Mucosa of stomach (tissue), 1 donor: Measurements from ENCODE around the gene ZNF84.

ENCODE experiments used
- H3K27me3 ChIP-seq: one replicate; pipeline ENCODE4 v1.7.0; 2013; ENCODE audit warnings: mild to moderate bottlenecking, low read length; ENCODE audit not compliant: control insufficient read depth, insufficient read depth
- H3K36me3 ChIP-seq: one replicate; pipeline ENCODE4 v1.7.0; 2013; ENCODE audit warnings: low read length; ENCODE audit not compliant: control insufficient read depth, insufficient read depth
- H3K4me1 ChIP-seq: one replicate; pipeline ENCODE4 v1.7.0; 2013; ENCODE audit warnings: mild to moderate bottlenecking, low read length; ENCODE audit not compliant: control insufficient read depth, insufficient read depth
- H3K4me3 ChIP-seq: one replicate; pipeline ENCODE4 v1.7.0; 2013; ENCODE audit warnings: low read length
- H3K9ac ChIP-seq: one replicate; pipeline ENCODE4 v1.7.0; 2013; ENCODE audit warnings: mild to moderate bottlenecking, low read length, moderate library complexity
- H3K9me3 ChIP-seq: one replicate; pipeline ENCODE4 v1.7.0; 2013; ENCODE audit warnings: mild to moderate bottlenecking, low read length, moderate library complexity; ENCODE audit not compliant: control insufficient read depth
- donor health status: Pancreatic carcinoma.

ZNF84 gene

DNA sequence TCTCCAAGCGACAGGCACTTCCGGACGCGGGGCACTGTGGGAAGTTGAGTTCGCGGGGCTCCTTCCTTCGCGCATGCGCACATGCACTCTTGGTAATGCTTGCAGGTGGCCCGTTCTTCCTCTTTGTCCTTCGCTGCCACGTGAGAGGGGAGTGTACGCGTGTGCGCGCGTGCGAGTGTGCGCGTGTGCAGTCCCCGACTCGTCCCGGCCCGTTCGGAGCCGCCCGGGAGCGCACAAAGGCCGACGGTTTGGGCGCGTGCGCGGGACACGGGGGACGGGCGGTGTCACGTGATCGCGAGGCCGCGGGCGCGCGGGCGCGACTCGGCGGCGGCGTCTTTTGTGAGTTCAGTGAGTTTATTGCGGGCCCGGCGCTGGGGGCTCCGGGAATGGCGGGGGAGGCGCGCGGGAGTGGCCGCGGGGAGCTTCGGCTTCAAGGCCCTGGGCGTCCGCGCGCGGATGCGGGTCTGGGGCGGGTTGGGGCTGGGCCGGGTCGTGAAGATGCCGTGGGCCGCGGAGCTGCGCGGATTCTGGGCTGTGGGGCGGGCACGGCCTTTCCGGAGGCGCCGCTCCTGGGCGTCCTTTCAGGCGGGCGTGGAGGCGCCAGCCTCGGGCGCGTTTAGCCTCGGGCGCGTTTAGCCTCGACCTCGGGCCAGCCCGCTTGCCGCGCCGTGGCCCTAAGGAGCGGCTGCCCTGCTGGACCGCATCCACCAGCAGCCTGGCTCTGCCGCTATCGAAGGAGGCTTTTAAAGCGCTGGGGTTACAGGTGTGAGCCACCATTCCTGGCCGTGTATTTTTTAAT lies at the start of gene ZNF84:
Gene ZNF84 (plus strand): TSS at position 303 of the 799 bp plus-strand sequence. CDS start 3,959 bp downstream, outside the sequence.
- Histone ChIP-seq H3K36me3 (peaks cover 5% of the 10 kb centered on the region), H3K9me3 (peaks cover 14% of the 10 kb centered on the region), H3K9ac (peak within 1 kb of the TSS; percentile 76), H3K4me3 (peak within 1 kb of the TSS; percentile 40), H3K27me3 (no peaks in the 10 kb centered on the region), H3K4me1 (no peaks in the 10 kb centered on the region)

DNA sequence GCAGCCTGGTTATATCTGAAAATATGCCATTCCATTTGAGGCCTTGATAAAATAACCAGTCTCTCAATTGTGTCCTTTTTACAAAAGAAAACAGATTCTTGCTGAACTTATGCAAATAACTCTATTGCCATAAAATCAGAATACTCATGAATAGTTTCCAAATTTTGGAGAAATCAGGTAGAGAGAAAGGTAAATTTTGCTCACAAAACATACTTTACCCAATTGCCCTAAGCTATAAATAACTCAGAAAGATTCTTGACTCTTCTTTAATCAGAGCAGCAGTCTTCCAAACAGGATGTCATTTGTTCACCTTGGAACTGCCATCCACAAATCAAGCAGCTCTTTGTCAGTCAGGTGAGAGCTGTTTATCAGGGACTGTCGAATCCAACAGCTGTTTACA lies 38.6 kb upstream of the ZNF84 start:
- no peaks in the 10 kb centered on the region for H3K4me1 ChIP-seq
- H3K36me3 ChIP-seq = peaks cover 5% of the 10 kb centered on the region
- no peaks in the 10 kb centered on the region for H3K27me3 ChIP-seq
- H3K9me3 ChIP-seq = peaks cover 25% of the 10 kb centered on the region
- H3K9ac ChIP-seq = no peak overlapping the region
- no peak overlapping the region for H3K4me3 ChIP-seq

DNA sequence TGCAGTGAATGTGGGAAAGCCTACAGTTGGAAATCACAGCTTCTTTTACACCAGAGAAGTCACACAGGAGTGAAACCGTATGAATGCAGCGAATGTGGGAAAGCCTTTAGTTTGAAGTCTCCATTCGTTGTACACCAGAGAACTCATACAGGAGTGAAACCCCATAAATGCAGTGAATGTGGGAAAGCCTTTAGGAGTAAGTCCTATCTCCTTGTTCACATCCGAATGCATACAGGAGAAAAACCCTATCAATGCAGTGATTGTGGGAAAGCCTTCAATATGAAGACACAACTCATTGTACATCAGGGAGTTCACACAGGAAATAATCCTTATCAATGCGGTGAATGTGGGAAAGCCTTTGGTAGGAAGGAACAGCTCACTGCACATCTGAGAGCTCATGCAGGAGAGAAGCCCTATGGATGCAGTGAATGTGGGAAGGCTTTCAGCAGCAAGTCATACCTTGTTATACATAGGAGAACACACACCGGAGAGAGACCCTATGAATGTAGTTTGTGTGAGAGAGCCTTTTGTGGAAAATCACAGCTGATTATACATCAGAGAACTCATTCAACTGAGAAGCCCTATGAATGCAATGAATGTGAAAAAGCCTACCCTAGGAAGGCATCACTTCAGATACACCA lies 26.5 kb upstream of the ZNF84 start:
- peak overlapping the region; percentile 6 for H3K4me3 ChIP-seq
- H3K9ac ChIP-seq = no peak overlapping the region
- H3K4me1 ChIP-seq = no peaks in the 10 kb centered on the region
- no peaks in the 10 kb centered on the region for H3K27me3 ChIP-seq
- peaks cover 32% of the 10 kb centered on the region for H3K36me3 ChIP-seq
- peaks cover 32% of the 10 kb centered on the region for H3K9me3 ChIP-seq

DNA sequence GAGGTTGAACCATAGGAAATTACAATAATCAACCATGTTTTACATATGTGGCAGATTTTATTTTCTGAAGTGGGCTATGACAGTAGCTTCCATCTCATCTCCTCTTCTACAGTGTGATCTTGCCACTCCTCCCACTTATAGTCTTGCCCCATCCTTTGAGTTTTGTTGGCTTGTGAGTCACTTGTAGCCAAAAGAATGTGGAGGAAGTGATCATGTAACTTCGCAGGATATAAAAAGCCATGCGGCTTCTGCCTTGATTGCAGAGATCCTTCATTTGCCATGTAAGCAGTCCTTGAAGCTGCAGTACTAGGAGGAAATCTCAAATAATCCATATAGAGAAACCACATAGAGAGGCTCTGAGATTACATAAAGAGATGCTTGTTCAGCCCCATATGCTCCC lies 13.7 kb upstream of the ZNF84 start:
- no peaks in the 10 kb centered on the region for H3K27me3 ChIP-seq
- H3K36me3 ChIP-seq = no peaks in the 10 kb centered on the region
- no peaks in the 10 kb centered on the region for H3K4me1 ChIP-seq
- H3K4me3 ChIP-seq = no peak overlapping the region
- peaks cover 13% of the 10 kb centered on the region for H3K9me3 ChIP-seq
- H3K9ac ChIP-seq = no peak overlapping the region

DNA sequence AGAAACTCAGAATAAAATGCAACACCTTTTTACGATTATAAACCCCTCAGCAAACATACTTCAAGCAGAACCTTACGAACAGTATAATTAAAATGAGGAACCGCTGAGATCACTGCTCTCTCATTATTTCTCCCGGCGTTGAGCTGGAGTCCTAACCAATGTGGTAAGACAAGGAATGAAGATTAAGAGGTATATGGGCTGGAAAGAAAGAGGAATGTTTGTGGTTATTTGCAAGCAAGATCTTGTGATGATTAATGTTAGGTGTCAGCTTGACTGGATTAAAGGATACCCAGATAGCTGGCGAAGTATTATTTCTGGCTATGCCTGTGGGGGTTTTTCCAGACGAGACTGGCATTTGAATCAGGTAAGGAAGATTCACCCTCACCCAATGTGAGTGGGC lies 10.3 kb upstream of the ZNF84 start:
- H3K36me3 ChIP-seq = no peaks in the 10 kb centered on the region
- H3K9me3 ChIP-seq = peaks cover 13% of the 10 kb centered on the region
- H3K27me3 ChIP-seq = no peaks in the 10 kb centered on the region
- H3K4me1 ChIP-seq = no peaks in the 10 kb centered on the region
- H3K4me3 ChIP-seq = no peak overlapping the region
- H3K9ac ChIP-seq = no peak overlapping the region

DNA sequence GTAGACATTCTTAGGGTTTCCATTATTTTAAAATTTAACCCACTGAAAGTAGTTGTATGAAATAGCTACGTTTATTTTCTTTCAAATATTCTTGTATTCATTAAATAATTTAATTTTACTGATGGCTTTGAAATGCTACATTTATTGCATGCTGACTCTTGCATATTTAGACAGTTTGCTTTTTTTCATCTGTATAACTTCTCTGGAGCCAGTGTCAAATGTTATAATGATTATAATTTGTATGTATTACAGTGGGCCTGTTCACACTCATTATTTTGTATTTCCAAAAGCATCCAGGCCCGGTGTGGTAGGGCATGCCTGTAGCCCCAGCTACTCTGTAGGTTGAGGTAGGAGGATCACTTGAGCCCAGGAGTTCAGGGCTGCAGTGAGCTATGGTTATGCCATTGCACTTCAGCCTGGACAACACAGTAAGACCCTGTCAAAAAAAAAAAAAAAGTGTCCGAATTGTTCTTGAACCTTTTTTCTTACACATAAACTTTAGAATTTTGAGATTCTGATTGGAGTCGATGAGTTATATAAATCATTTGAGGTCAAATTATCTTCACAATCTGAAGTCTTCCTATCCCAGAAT lies 905 bp downstream of the ZNF84 start:
- Histone ChIP-seq H3K4me1 (no peaks in the 10 kb centered on the region), H3K27me3 (no peaks in the 10 kb centered on the region), H3K9ac (peak overlapping the region; percentile 76), H3K36me3 (peaks cover 5% of the 10 kb centered on the region), H3K9me3 (peaks cover 22% of the 10 kb centered on the region), H3K4me3 (peak overlapping the region; percentile 40)

DNA sequence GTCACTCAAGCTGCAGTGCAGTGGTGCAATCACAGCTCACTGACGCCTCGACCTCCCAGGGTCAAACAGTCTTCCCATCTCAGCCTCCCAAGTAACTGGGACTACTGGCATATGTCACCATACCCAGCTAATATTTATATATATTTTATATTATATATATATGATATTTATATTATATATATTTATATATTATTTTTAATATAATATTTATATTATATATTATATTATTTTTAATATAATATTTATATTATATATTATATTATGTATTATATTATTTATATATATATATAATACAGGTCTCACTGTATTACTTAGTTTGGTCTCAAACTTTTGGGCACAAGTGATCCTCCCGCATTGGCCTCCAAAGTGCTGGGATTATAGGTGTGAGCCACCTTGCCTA lies 9.4 kb downstream of the ZNF84 start:
- Histone ChIP-seq H3K27me3 (no peaks in the 10 kb centered on the region), H3K36me3 (peaks cover 24% of the 10 kb centered on the region), H3K9me3 (peaks cover 76% of the 10 kb centered on the region), H3K4me1 (no peaks in the 10 kb centered on the region), H3K9ac (no peak overlapping the region), H3K4me3 (no peak overlapping the region)

DNA sequence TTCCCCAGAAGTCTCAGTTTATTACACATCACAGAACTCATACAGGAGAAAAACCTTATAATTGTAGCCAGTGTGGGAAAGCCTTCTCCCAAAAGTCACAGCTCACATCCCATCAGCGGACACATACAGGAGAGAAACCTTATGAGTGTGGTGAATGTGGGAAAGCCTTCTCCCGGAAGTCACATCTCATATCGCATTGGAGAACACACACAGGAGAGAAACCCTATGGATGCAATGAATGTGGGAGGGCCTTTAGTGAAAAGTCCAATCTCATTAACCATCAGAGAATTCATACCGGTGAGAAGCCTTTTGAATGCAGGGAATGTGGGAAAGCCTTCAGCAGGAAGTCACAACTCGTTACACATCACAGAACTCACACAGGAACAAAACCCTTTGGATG lies 20.1 kb downstream of the ZNF84 start:
- Histone ChIP-seq H3K4me3 (peak overlapping the region; percentile 11), H3K27me3 (no peaks in the 10 kb centered on the region), H3K9ac (no peak overlapping the region), H3K36me3 (peaks cover 4% of the 10 kb centered on the region), H3K4me1 (no peaks in the 10 kb centered on the region), H3K9me3 (peaks cover 48% of the 10 kb centered on the region)

DNA sequence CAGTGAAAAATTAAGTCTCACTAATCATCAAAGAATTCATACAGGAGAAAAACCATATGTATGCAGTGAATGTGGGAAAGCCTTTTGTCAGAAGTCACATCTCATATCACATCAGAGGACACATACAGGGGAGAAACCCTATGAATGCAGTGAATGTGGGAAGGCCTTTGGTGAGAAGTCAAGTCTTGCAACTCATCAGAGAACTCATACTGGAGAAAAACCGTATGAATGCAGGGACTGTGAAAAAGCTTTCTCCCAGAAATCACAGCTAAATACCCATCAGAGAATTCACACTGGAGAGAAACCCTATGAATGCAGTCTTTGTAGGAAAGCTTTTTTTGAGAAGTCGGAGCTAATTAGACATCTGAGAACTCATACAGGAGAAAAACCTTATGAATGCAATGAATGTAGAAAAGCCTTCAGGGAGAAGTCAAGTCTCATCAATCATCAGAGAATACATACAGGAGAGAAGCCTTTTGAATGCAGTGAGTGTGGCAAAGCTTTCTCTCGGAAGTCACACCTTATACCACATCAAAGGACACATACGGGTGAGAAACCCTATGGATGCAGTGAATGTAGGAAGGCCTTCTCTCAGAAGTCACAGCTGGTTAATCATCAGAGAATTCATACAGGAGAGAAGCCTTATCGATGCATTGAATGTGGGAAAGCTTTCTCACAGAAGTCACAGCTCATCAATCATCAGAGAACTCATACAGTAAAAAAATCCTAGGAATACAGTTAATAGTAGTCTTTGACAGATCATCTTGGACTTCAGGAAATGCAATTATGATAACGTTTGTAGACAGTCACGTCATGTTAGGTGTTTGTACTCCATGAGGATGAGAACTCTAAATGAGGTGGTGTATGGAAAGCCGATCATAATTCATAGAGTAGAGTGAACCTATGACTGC lies 21.1 kb downstream of the ZNF84 start:
- peak overlapping the region; percentile 11 for H3K4me3 ChIP-seq
- H3K27me3 ChIP-seq = no peaks in the 10 kb centered on the region
- H3K9me3 ChIP-seq = peaks cover 47% of the 10 kb centered on the region
- no peaks in the 10 kb centered on the region for H3K36me3 ChIP-seq
- no peaks in the 10 kb centered on the region for H3K4me1 ChIP-seq
- H3K9ac ChIP-seq = no peak overlapping the region

DNA sequence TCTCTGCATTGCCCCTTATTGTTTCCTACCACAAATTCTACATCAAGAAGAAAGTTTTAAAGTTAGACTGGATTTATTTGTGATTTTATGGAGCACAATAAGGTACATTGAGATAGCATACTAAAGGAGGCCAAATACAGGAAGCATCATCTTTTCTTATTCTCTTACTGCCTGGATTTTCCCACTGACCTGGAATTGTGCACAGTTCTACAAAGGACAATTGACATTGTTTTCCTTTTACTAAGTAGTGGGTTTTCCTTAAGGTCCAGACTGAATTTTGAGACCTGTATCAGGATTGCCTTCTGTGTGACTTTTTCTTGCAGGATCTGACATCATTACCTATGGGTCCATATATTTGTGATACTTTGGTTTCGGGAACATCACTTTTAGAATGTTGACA lies 24.6 kb downstream of the ZNF84 start:
- H3K36me3 ChIP-seq = no peaks in the 10 kb centered on the region
- no peak overlapping the region for H3K4me3 ChIP-seq
- H3K9me3 ChIP-seq = peaks cover 56% of the 10 kb centered on the region
- H3K9ac ChIP-seq = no peak overlapping the region
- H3K4me1 ChIP-seq = no peaks in the 10 kb centered on the region
- H3K27me3 ChIP-seq = no peaks in the 10 kb centered on the region

DNA sequence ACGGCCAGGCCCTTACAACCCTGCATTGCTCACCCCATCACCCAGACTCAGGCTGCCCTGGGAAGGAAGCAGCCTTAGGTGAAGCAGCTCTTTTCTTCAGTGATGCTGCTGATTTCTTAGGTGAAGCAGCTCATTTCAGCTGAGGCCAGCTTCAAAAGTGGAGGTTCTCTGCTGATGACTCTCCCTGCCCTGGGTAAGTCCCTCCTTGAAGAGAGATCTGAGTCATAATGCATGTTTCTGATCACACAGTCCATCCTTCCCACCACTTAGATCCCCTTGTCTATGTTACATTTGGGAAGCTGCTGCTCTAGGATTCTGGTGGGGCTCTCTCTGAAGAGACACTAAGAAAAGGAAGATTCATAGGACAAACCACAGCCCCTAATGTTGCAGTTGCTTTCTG lies 26.2 kb downstream of the ZNF84 start:
- Histone ChIP-seq H3K27me3 (no peaks in the 10 kb centered on the region), H3K4me3 (no peak overlapping the region), H3K9ac (no peak overlapping the region), H3K9me3 (peaks cover 40% of the 10 kb centered on the region), H3K4me1 (no peaks in the 10 kb centered on the region), H3K36me3 (no peaks in the 10 kb centered on the region)
